Measurements from ENCODE around the gene SOCS4. TPM values are rescaled to one million over a fixed set of nuclear protein-coding genes. Genes with fewer than 3 reads are reported as not detected.
A peak's percentile ranks its signal among the peaks of the same experiment; 100 is the strongest.
"Not testable (repeated sequence)": the region's sequence is repeated elsewhere in the genome, so short reads cannot be mapped to it uniquely, and the experiment has no call there.

Gene SOCS4, protein sequence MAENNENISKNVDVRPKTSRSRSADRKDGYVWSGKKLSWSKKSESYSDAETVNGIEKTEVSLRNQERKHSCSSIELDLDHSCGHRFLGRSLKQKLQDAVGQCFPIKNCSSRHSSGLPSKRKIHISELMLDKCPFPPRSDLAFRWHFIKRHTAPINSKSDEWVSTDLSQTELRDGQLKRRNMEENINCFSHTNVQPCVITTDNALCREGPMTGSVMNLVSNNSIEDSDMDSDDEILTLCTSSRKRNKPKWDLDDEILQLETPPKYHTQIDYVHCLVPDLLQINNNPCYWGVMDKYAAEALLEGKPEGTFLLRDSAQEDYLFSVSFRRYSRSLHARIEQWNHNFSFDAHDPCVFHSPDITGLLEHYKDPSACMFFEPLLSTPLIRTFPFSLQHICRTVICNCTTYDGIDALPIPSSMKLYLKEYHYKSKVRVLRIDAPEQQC
- total RNA-seq (2014; rRNA removed; shearing (Covaris generic)): 27.7 and 33.0 TPM in 2 replicates

DNA sequence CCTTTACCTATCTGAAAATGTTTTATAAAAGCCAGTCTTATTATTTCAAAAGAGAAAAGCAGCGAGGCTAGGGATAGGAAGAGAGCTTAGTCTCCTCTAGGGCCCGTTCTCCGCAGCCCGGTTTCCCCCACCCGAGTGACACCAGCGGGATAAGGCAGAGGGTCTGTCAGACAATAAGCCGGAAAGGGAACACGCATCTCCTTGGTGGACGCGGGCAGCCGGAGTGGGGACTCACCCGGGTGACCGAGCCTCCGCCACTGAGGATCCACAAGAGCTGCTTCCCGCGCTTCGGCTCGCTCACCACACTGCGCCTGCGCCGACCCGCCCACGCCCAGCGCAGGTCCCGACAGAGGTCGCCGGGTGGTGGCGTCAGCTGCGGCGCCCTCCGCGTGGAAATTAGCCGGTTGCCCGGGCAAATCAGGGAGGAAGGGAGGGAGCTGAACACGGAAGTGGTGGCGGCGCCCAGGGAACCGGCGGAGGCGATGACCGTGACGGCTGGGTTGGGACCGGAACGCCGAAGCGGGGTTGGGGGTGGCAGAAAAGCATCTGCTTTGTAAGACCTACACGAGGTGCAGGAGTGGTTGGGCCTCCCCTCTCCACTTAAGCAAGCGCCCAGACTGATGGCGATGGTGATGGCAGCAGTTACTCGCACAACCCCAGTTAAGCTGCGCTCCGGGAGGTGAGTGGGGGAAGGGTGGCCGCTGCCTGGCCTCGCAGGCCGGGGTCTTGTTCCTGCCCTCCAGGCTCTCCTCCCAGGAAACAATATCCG lies at the start of gene SOCS4, which contains the start of gene WDHD1:
Gene SOCS4, plus strand, starts transcription at position 444 of the 769 bp plus-strand sequence. CDS start 15,806 bp downstream, outside the sequence.
Gene WDHD1, minus strand, starts transcription at position 307 of the 769 bp plus-strand sequence. CDS start 312 bp downstream, outside the sequence.
- H3K9me3 ChIP-seq (replicated peaks): no peaks in the 10 kb centered on the region
- DNase-seq: peak; percentile 93 to 94
- H3K36me3 ChIP-seq: peaks cover 16% of the 10 kb centered on the region
- no peaks in the 10 kb centered on the region for H3K27me3 ChIP-seq
- peak within 1 kb of the TSS; percentile 92 for H3K27ac ChIP-seq
- peak within 1 kb of the TSS; percentile 74 for H3K4me3 ChIP-seq
- H3K4me1 ChIP-seq: peaks cover 14% of the 10 kb centered on the region

DNA sequence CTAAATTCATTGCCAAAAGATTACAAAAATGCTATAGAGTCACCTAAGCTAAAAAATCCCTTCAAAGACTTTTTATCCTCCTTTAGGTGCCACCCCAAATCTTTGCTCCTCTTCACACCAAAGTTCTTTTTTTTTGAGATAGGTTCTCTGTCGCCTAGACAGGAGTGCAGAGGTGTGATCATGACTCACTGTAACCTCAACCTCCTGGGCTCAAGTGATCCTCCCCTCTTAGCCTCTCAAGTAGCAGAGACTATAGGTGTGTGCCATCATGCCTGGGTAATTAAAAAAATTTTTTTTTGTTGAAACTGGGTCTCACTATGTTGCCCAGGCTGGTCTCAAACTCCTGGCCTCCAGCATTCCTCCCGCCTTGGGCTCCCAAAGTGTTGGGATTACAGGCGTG lies 48.0 kb upstream of the SOCS4 start:
- H3K4me1 ChIP-seq: no peaks in the 10 kb centered on the region
- no peak overlapping the region for H3K27ac ChIP-seq
- H3K9me3 ChIP-seq (replicated peaks): no peaks in the 10 kb centered on the region
- H3K4me3 ChIP-seq: no peak overlapping the region
- no peak for DNase-seq
- H3K27me3 ChIP-seq: no peaks in the 10 kb centered on the region
- peaks cover 36% of the 10 kb centered on the region for H3K36me3 ChIP-seq

DNA sequence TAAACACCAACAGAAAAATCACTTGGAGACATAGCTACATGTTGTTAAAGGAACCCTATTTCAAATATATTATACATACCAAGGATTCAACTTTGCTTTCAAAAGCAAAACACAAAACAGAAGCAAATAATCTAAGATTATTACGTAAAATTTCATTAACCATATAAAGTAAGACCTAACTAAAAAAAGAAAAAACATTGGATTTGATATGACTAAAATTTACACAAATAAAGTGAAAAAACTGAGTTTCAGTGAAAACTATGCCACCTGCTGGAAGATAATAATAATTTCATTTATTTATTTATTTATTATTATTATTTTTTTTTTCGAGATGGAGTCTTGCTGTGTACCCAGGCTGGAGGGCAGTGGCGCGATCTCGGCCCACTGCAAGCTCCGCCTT lies 45.3 kb upstream of the SOCS4 start:
- Histone ChIP-seq H3K4me3 (no peak overlapping the region), H3K4me1 (no peaks in the 10 kb centered on the region), H3K27ac (no peak overlapping the region), H3K36me3 (peaks cover 37% of the 10 kb centered on the region), H3K27me3 (no peaks in the 10 kb centered on the region), H3K9me3 (replicated peaks) (no peaks in the 10 kb centered on the region)
- no peak for DNase-seq

DNA sequence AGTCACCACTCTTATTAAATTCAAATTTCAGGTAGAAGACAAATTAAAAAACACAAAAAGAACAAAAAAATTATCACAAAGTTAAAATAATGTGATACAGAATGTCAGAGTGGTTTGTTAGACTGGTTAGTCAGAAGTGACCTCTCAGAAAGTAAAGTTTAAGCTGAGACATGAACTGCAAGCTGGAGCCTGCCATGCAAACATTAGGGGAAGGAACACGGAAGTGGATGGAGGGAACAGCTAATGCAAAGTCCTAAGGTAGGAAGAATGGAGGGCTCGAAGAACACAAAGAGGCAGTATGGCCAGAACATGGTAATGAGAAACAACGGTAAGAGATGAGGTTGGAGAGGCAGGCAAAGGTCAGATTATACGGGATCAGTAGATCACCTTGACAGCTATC lies 41.9 kb upstream of the SOCS4 start:
- no peak overlapping the region for H3K4me3 ChIP-seq
- H3K4me1 ChIP-seq: no peaks in the 10 kb centered on the region
- no peak overlapping the region for H3K27ac ChIP-seq
- no peak for DNase-seq
- H3K27me3 ChIP-seq: no peaks in the 10 kb centered on the region
- H3K36me3 ChIP-seq: peaks cover 35% of the 10 kb centered on the region
- no peaks in the 10 kb centered on the region for H3K9me3 ChIP-seq (replicated peaks)

DNA sequence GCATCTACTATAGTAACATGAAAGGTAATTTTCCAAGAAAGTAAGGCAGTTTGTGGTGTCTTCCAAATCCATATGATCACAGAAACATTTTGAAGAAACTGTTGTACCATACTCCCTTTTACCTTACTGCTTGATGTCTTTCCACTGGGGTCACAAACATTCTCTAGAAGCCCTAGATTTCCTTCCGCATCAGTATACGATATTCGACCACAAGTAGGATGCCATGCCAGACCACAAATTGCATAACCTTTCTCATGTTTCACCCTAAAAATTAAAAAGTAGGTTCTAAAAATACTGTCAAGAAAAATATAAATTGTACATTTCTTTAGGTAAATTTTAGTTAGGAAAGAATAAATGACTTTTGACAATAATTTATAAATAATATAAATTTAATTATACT lies 26.7 kb upstream of the SOCS4 start:
- Histone ChIP-seq H3K4me1 (no peaks in the 10 kb centered on the region), H3K9me3 (replicated peaks) (no peaks in the 10 kb centered on the region), H3K4me3 (no peak overlapping the region), H3K36me3 (peaks cover 58% of the 10 kb centered on the region), H3K27me3 (no peaks in the 10 kb centered on the region), H3K27ac (no peak overlapping the region)
- no peak for DNase-seq

DNA sequence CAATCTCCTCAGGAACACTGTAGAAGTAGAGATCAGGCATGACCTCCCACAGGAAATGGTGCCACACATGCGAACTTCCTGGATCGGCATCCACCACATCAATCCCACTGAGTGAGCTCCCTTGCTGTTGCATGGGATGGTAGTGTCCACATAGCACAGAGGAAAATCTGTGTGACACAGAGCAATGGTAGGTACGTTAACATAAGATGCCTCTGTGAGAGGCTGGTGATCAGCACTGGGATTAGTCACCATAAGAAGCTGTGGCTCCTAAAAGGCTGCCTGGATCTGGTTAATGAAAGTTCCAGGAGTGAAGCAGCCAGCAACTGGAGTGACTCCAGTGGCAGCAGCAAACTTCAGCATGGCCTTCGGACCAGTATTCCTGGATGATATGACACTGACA lies 22.0 kb upstream of the SOCS4 start:
- peaks cover 65% of the 10 kb centered on the region for H3K36me3 ChIP-seq
- DNase-seq: no peak

DNA sequence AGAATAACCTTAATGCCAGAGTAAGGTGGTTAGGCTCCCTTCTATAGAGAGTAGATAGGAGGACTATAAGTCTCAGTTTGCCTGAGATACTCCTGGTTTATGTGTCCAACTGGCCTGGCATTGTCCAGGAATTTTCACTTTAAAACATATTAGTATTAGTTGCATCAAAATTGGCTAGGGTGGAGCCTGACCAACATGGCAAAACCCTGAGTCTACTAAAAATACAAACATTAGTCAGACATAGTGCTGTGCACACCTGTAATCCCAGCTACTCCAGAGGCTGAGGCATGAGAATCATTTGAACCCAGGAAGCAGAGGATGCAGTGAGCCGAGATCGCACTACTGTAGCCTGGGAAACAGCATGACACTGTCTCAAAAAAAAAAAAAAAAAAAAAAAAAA lies 12.0 kb upstream of the SOCS4 start:
- Histone ChIP-seq H3K27ac (no peak overlapping the region), H3K4me1 (no peaks in the 10 kb centered on the region), H3K9me3 (replicated peaks) (no peaks in the 10 kb centered on the region), H3K36me3 (peaks cover 35% of the 10 kb centered on the region), H3K4me3 (no peak overlapping the region), H3K27me3 (no peaks in the 10 kb centered on the region)
- no peak for DNase-seq

More for the DNA sequence above, 22.0 kb upstream of the SOCS4 start:
- no peak overlapping the region for H3K27ac ChIP-seq
- no peaks in the 10 kb centered on the region for H3K27me3 ChIP-seq
- no peaks in the 10 kb centered on the region for H3K4me1 ChIP-seq
- H3K9me3 ChIP-seq (replicated peaks): no peaks in the 10 kb centered on the region
- no peak overlapping the region for H3K4me3 ChIP-seq

DNA sequence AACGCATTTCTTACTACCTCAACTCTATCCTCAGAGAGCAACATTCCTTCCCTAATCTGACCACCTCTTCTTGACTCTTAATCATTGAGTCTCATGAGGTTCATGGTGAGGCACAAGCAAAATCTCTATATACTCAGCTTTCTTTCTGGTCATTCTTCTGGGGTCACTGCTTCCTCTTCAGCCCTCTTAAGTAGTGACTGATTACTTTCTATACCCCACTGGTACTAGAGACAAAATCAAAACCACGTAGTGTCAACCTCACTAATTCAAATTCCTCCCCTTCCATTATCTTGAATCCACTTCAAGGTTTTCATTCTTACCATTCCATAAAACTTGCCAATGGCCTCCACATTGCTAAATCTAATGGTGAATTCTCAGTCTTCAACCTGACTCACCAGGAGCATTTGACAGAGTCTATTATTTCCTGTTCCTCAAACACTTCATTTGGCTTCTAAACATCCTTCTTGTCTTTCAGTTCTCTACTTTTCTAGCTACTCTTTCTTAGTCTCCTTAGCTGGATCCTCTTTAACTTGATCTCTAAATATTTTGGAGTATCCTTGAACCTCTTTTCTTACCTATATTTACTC lies 7.0 kb upstream of the SOCS4 start:
- no peak for DNase-seq
- peaks cover 33% of the 10 kb centered on the region for H3K36me3 ChIP-seq
- no peaks in the 10 kb centered on the region for H3K9me3 ChIP-seq (replicated peaks)
- no peak overlapping the region for H3K27ac ChIP-seq
- H3K4me1 ChIP-seq: no peaks in the 10 kb centered on the region
- no peaks in the 10 kb centered on the region for H3K27me3 ChIP-seq
- no peak overlapping the region for H3K4me3 ChIP-seq

DNA sequence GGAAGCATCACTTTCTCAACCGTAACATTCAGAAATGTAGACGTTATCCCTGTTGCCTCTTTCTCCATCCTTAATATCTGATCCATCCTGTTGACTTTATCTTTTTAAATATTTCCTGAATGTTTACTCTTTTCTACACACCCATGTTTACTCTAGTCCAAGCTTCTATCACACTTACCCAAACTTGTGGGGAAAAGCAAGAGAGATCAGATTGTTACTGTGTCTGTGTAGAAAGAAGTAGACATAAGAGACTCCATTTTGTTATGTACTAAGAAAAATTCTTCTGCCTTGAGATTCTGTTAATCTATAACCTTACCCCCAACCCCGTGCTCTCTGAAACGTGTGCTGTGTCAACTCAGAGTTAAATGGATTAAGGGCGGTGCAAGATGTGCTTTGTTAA lies 2.7 kb upstream of the SOCS4 start:
- peaks cover 24% of the 10 kb centered on the region for H3K36me3 ChIP-seq
- not testable (repeated sequence) for H3K27ac ChIP-seq; DNase-seq; H3K4me3 ChIP-seq; H3K27me3 ChIP-seq; H3K9me3 ChIP-seq (replicated peaks); H3K4me1 ChIP-seq

DNA sequence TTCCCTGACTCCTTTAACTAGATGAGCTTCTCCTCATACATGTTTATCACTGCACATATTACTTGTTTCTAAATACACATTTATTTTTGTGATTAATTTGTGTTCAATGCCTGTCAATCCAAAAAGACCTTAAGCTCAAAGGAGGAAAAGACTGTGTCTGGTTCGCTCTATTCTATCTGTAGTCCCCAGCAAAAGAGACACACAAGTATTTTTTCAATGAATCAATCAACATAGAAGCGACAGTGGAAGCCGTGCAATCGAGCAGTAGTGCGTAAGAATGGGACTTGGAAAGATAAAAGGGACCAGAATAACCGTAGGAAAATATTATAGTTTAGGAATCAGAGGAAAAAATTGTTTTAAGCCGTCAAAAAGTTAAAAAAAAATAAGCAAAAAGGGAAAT lies 1.1 kb upstream of the SOCS4 start:
- H3K36me3 ChIP-seq: peaks cover 17% of the 10 kb centered on the region
- H3K4me3 ChIP-seq: peak overlapping the region; percentile 74
- DNase-seq: no peak
- peak overlapping the region; percentile 92; the same call in 1 of the 2 replicates for H3K27ac ChIP-seq
- peaks cover 9% of the 10 kb centered on the region; the same call in 1 of the 2 replicates for H3K4me1 ChIP-seq
- no peaks in the 10 kb centered on the region for H3K27me3 ChIP-seq
- no peaks in the 10 kb centered on the region for H3K9me3 ChIP-seq (replicated peaks)

DNA sequence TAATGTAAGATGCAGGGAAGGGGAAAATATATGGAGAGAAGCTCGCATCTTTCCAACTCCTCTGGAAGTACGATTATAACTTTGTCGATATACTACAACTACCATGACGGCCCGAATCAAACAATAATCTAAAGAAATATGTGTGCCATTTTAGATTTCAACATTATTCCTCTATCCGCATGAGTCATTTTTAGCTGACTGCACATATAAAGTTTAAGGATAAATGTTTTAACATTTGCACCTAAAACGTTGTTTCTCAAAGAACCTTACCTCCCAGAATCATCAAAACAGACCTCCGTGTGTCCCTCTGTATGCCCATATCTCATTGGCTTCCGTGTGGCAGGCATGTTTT lies 619 bp upstream of the SOCS4 start:
- no peak for DNase-seq
- H3K36me3 ChIP-seq: peaks cover 17% of the 10 kb centered on the region
- no peaks in the 10 kb centered on the region for H3K27me3 ChIP-seq
- no peaks in the 10 kb centered on the region for H3K9me3 ChIP-seq (replicated peaks)
- peak overlapping the region; percentile 74 for H3K4me3 ChIP-seq
- H3K27ac ChIP-seq: peak overlapping the region; percentile 92
- H3K4me1 ChIP-seq: peaks cover 13% of the 10 kb centered on the region

DNA sequence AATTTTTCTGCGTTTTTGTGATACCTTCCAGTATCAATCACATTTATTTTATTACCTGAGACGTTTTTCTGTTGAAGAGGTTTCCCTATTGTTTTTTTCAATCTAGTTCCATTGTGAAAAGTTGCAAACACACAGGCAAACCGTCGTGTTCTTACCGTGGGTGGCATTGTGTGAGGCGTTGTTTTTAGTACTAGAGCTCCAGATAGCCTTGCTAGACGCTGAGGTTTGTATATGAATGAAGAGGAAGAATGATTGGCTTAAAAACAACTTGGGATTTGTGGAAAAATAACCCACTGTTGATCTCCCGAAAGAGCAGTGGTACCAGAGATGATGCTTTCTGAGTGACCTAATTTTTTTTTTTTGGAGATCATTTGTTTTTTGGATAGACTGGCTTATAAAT lies 1.0 kb downstream of the SOCS4 start:
- H3K9me3 ChIP-seq (replicated peaks): no peaks in the 10 kb centered on the region
- H3K4me3 ChIP-seq: peak overlapping the region; percentile 74
- DNase-seq: peak in 1 of 2 experiments; percentile 24
- peaks cover 18% of the 10 kb centered on the region for H3K36me3 ChIP-seq
- H3K4me1 ChIP-seq: peaks cover 14% of the 10 kb centered on the region
- H3K27me3 ChIP-seq: no peaks in the 10 kb centered on the region
- peak overlapping the region; percentile 92 for H3K27ac ChIP-seq

DNA sequence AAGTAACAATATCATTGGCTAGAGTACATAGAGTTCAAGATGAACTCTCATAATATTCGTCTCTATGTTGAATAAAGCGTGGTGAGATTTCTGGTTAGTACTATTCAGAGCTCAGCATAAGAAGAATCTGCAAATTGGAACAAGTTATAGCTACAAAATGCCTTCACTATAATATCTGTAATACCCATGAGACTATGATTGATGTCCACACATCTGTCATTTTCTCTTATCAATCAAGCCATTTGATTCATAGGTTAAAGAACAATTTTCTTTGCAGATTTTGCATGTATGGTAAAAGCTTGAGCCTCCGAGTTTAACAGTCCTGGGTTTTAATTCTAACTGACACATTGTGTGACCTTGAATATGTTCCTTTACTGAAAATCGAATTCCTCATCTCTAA lies 1.4 kb downstream of the SOCS4 start:
- Histone ChIP-seq H3K4me3 (peak overlapping the region; percentile 74), H3K27me3 (no peaks in the 10 kb centered on the region), H3K27ac (no peak overlapping the region; the same call in 1 of the 2 replicates)

DNA sequence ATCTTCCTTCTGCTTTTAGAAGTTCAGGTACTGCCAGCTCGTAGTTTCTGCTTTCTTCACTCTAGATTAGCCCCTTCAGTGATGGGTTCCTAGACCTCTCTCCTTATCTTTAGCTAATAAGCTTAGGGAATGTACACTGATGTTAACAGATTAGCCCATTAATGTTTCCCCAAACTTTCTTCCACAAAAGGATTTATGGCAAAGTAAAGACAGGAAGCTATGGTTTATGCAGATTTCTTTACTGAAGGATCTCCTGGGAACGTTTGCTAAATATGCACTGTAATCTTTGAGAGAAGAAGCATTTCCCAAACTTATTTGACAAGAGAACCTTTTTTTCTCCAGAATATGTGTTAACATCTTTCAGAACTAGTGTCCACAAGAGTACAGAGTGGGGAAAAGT lies 4.2 kb downstream of the SOCS4 start:
- no peak overlapping the region for H3K4me3 ChIP-seq
- H3K36me3 ChIP-seq: peaks cover 29% of the 10 kb centered on the region
- H3K4me1 ChIP-seq: peaks cover 20% of the 10 kb centered on the region
- no peak for DNase-seq
- H3K27ac ChIP-seq: no peak overlapping the region
- no peaks in the 10 kb centered on the region for H3K27me3 ChIP-seq
- H3K9me3 ChIP-seq (replicated peaks): no peaks in the 10 kb centered on the region

More for the DNA sequence above, 1.4 kb downstream of the SOCS4 start:
- Histone ChIP-seq H3K9me3 (replicated peaks) (no peaks in the 10 kb centered on the region), H3K36me3 (peaks cover 18% of the 10 kb centered on the region), H3K4me1 (peaks cover 17% of the 10 kb centered on the region)
- DNase-seq: no peak

DNA sequence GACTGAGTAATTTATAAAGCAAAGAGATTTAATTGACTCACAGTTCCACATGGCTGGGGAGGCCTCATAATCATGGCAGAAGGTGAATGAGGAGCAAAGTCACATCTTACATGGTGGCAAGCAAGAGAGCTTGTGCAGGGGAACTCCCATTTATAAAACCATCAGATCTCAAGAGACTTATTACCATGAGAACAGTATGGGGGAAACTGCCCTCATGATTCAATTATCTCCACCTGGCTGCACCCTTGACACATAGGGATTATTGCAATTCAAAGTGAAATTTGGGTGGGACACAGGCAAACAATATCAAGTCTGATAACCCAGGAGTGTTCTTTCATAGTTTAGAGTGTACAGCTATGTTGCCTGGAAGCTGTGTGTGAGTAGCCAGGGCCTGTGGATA lies 11.0 kb downstream of the SOCS4 start:
- not testable (repeated sequence) for H3K27ac ChIP-seq; H3K27me3 ChIP-seq; H3K4me3 ChIP-seq; H3K4me1 ChIP-seq; H3K9me3 ChIP-seq (replicated peaks); DNase-seq
- H3K36me3 ChIP-seq: peaks cover 55% of the 10 kb centered on the region

Data from SJCRH30 (cell line).